Hematopoietic multipotent progenitor cell treated with erythropoietin and hydrocortisone succinate and interleukin-3 and kit ligand, for 17 days (in vitro differentiated cells): ENCODE results near the gene SLC1A4.
A peak's percentile ranks its signal among the peaks of the same experiment; 100 is the strongest.
"Not testable (repeated sequence)": the region's sequence is repeated elsewhere in the genome, so short reads cannot be mapped to it uniquely, and the experiment has no call there.

Experiments
- DNase-seq: peaks from one replicate; pipeline ENCODE4 v3.0.0-alpha.2; 2015; ENCODE audit warnings: low spot score

The SLC1A4 gene

GRCh38 chr2:64989126-64989981, at the start of gene SLC1A4:
Gene SLC1A4 (plus strand): TSS chr2:64989399. CDS start chr2:64989644, 245 bp downstream.
- peak; percentile 68 for DNase-seq

- DNase-seq = no peak
These were observed 48.1 kb upstream of the SLC1A4 start for GRCh38 chr2:64941143-64941542.

GRCh38 chr2:64941801-64942200, 47.4 kb upstream of the SLC1A4 start:
- no peak for DNase-seq

GRCh38 chr2:64942693-64943092, 46.5 kb upstream of the SLC1A4 start:
- DNase-seq = no peak

GRCh38 chr2:64943387-64944150, 45.6 kb upstream of the SLC1A4 start:
- no peak for DNase-seq

- DNase-seq = no peak
These were observed 44.7 kb upstream of the SLC1A4 start for GRCh38 chr2:64944484-64944883.

GRCh38 chr2:64945973-64946768, 43.0 kb upstream of the SLC1A4 start:
- no peak for DNase-seq

- no peak for DNase-seq
These were observed 42.4 kb upstream of the SLC1A4 start for GRCh38 chr2:64946769-64947247.

GRCh38 chr2:64947885-64948284, 41.3 kb upstream of the SLC1A4 start:
- DNase-seq = no peak

- DNase-seq = no peak
These were observed 38.7 kb upstream of the SLC1A4 start for GRCh38 chr2:64950226-64951160.

- no peak for DNase-seq
These were observed 37.8 kb upstream of the SLC1A4 start for GRCh38 chr2:64951306-64951953.

- no peak for DNase-seq
These were observed 37.1 kb upstream of the SLC1A4 start for GRCh38 chr2:64952096-64952495.

- no peak for DNase-seq
These were observed 36.4 kb upstream of the SLC1A4 start for GRCh38 chr2:64952511-64953482.

GRCh38 chr2:64955467-64955866, 33.7 kb upstream of the SLC1A4 start:
- DNase-seq = no peak

GRCh38 chr2:64957109-64957903, 31.9 kb upstream of the SLC1A4 start:
- no peak for DNase-seq

- DNase-seq = no peak
These were observed 30.6 kb upstream of the SLC1A4 start for GRCh38 chr2:64958556-64958955.

GRCh38 chr2:64960819-64961218, 28.4 kb upstream of the SLC1A4 start:
- DNase-seq = no peak

- DNase-seq = not testable (repeated sequence)
These were observed 26.1 kb upstream of the SLC1A4 start for GRCh38 chr2:64963138-64963537.

- no peak for DNase-seq
These were observed 25.5 kb upstream of the SLC1A4 start for GRCh38 chr2:64963719-64964118.
